GM21381 (cell line): ENCODE measurements around the gene CABLES1.
"Not testable (repeated sequence)": the region's sequence is repeated elsewhere in the genome, so short reads cannot be mapped to it uniquely, and the experiment has no call there.

Experiments used
- ATAC-seq: cut with Tn5 transposase; IDR thresholded peaks from one replicate; pipeline ENCODE4 v1.9.1; 2021; ENCODE audit warnings: mild to moderate bottlenecking, moderate library complexity; ENCODE audit not compliant: unreplicated experiment

CABLES1 gene

DNA sequence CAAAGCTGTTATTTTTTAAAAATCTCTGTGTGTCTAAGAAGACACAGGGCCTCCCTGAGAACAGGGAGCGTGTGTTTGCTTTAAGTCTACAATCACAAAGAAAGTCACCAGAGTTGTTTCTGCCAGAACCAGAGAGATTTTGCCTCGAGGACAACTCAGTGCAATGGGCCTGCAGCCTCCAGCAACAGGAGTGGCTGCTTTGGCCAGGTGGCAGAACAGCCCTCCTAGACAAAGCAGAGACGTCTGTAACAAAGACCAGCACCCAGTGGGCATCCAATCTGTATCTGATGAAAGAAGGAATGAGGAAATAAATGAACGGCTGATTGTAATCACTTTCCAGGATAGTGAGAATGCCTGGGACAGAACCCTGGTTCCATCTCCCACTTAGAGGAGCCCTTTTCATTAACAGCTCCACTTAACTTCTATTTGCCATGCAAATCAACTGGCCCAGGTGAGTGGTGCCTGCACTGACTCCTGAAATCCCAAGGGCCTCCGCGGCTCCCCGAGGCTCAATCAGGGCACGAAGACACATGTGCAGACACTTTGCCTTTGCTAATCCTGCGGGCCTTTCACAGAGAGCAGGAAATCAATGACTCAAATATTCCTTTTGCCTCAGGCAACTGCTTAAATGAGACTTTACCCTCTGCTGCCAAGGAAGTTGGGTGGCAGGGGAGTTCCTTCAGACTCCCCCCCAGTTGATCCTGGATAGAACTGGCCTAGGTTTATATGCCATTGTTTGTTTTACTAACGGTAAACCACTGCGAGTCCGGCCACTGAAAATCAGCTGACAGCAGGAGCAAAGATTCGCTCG is 146.5 kb downstream of the CABLES1 start:
- no peak for ATAC-seq

DNA sequence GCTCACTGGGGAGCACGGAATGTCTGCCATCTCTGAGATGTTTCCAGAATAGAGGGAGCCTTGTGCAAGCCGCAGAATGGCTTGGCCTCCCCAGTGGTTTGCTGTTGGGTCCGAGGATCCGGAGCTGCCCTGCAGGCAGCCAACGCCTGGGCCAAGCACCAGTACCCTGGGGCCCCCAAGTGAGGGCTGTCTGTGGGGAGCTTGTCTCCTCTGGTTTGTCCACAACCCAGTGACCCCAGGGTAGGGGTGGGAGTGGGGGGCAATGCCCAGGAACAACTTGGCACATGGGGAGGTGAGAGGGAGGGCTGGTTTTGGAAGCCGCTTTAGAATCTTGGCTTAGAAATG is 147.1 kb downstream of the CABLES1 start:
- ATAC-seq, result no peak

DNA sequence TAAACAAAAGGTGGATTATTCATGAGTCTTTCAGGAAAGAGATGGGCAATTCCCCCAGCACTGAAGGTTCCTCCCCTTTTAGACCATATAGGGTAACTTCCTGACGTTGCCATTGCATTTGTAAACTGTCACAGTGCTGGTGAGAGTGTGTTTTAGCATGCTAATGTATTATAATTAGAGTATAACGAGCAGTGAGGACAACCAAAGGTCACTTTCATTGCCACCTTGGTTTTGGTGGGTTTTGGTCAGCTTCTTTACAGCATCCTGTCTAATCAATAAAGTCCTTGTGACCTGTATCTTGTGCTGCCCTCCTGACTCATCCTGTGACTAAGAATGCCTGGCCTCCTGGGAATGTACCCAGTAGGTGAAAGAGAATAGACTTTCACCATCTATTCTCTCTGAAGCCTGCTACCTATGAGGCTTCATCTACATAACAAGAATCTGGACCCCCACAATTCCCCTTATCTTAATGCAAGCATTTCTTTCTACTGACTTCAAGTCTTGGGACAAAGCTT is 148.7 kb downstream of the CABLES1 start:
- ATAC-seq, result peak; percentile 85

DNA sequence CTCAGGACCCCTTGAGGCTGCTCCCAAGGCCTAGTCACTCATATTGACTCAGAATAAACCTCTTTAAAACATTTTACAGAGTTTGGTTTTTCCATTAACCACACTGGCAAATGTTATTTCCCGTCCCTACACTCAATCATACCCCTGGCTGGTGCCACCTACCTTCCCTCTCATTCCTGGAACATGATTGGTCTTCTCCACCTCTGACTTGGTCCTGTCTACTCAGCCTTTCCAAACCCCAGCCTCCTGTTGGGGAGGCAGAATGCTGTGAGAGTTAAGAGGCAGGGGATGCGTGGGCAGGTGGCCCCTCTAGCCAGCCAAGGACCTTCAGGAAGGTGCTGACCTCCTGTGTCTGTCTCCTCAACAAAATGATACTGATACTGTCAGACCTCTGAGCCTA is 149.3 kb downstream of the CABLES1 start:
- ATAC-seq, result no peak

DNA sequence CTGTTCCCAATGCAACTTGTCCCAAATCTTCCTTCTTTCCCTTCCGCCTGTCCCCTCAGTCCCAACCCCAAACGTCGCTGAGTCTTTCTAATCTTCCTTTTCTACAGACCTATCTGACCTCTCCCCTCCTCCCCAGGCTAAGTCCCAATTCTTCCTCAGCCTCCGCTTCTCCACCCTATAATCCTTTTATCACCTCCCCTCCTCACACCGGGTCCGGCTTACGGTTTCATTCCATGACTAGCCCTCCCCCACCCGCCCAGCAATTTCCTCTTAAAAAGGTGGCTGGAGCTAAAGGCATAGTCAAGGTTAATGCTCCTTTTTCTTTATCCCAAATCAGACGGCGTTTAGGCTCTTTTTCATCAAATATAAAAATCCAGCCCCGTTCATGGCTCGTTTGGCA is 150.3 kb downstream of the CABLES1 start:
- ATAC-seq, result not testable (repeated sequence)

DNA sequence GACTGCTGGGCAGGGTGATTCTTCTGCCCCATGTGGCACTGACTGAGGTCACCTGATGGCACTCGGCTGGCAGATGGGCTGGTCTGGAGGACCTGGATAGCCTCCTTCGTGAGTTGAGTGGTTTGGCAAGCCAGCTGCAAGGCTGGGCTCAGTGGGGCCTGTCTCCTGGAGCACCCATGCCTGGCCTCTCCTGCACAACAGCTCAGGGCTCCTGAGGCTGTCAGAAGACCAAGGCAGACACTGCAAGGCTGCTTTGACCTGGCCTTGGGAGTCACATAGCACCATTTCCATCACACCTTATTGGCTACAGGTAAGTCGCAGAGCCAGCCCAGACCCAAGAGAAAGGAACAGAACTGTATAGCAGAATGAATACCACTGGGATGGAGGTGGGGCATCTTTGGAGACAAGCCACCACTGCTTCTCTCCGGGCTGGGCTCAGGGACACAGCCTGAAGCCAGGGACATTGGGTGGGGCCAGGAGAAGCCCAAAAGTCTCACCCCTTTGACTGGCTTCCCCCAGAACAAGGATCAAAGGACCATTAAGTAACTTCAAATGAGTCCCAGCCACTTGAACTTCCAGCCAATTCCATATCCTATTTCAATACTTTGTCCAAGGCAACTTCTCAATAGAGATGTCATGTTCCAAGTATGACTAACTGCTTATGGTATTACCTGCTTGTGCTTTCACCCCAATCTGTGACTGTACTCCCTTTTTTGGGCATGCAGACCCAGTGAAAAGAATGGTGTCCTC is 156.3 kb downstream of the CABLES1 start:
- no peak for ATAC-seq

DNA sequence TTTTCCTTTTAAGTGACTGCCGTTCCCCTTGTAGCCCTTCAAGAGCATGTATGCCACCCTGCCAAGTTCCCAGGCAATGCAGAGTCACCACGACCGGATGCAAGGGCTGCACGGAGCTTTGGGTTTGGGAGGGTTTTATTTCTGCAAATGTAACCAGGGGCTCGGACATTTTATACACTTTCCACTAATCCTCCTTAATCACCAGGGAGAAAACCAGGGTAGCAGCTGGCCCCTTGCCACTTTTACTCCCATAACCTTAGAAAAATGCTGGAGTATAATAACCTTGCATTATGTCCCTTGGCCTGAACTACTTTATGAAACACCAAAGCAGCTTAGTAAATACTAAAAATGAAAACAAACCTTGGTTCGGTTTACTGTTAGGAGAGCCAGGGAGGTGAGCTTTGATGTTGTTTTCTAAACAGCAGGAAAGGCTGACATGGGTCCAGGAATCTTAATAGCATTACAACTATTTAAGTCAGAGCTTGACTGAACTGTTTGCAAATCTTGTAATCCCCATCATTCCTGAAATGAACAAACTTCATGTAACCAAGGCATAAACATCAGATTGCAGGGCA is 165.0 kb downstream of the CABLES1 start:
- ATAC-seq, result no peak

DNA sequence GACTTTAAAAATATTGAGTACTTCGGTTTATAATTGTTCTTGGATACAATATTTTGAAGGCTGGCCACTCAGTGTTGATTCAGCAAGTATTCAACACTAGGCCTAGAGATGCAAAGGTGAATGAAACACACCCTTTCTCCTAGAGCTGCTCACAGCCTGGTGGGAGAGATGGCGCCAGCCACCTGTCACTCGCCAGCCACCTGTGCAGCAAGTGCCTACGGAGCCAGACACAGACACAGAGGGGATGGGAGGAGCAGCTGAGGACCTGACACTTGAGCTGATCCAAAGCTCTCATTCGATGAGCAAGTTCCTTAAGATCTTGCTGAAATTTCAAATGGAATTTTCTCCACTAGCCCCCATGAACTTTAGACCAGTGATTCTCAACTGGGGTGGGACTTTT is 166.7 kb downstream of the CABLES1 start:
- no peak for ATAC-seq

DNA sequence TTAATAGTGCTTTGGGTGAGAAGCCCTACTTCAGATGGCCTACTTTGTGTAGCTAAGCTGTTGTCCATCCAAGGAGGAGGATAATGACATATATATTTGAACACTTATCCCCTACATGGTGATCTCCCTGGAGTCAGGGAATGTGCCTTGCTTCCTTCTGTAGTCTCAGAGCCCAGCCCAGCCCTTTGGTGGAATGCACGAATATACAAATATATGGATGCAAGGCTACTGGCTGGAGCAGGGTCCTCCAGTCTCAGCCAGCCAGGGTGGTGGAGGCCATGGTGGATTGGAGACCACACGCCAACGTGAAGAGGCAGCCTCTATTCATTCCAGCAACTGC is 167.2 kb downstream of the CABLES1 start:
- ATAC-seq, result no peak

DNA sequence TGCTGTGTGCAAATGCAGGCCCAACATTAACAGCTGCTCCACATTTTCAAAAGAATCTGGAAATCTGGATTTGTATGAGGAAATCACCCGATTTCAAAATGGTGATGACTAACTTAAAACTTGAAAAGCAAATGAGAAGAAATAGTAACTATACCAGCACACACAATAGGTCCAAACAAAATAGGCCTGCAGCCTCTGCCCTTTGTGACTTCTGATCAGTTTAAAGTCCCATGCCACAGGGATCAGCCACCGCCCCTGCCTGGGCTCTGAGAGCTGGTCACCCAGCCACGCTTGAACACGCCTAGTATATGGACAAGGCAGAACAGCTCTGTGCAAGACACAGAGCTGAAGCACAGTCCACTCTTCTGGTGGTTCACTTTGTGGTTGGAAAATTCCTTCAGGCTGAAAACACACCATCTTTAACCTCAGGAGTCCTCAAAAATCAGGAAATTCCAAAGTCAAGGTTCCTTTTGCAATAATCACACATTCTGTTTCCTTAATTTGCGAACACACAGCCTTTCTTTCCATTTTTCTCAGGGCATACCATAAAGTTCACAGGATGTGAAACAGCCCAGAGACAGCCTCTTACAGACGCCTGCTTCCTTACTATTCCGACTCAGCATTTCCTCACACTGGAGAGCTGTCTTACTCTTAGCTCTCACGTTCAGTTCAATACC is 167.7 kb downstream of the CABLES1 start:
- ATAC-seq, result no peak

DNA sequence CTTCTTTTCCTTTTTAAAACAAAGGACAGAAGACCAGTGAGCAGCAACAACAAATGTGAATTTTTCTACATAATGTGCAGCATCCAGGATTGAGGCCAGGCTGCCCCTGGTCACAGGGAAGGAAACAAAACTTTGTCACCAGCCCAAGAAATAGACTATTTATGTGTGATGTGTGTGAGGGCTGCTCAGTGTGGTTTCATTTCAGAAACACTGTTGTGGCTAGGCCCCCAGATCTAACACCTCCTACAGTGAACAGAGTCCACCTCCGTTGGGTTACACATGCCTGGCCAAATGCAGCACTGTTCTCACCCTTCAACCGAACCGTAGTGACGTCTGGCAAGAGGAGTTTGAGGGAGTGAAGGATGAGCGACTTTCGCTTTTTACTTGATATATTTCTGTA is 171.5 kb downstream of the CABLES1 start:
- peak; percentile 92 for ATAC-seq

DNA sequence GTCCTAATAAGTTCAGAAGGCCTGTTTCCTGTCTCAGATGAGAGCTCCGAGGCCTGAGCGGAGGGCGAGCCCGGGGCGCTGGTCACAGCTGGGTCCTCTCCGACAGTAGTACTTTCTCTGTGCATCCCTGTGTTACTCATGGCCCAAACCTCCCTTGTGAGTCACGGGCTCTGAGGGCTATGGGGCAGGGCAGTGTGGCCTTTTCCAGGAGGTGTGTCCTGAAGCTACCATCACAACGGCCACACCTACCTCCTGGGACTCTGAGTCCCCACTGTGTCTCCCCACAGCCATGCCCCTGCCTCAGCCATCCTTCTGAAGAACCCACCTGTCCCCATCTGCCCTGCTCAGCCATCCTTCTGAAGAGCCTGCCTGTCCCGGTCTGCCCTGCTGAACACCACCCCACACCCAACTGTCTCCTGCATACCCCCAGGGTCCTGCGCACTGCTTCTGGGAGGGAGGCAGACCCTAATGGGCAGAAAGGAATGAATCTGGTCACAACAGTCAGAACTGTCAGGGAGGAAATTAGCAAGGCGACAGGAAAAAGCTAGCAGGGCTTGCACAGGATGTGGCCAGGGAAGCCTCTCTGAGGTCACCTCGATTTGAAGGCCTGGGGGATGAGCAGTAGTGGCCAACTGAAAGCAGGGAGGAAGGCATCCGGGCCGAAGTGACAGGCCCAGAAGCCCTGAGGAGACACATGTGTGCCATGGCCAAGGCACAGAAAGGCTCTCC is 172.4 kb downstream of the CABLES1 start:
- peak; percentile 64 for ATAC-seq
